GM13976 (cell line): ENCODE data around the gene OVCA2.

Source experiments
- DNase-seq: peaks from one replicate; pipeline ENCODE4 v3.0.0; 2012; ENCODE audit warnings: low spot score
- in situ Hi-C: fragments of 300-500 bp; cut with MboI; formaldehyde crosslinking; loops from one replicate; pipeline ENCODE4 v1.12.0; 2022; ENCODE audit warnings: low sequenced_read_pairs, mixed read lengths, inconsistent platforms; ENCODE audit not compliant: unreplicated experiment
- TF ChIP-seq, protein P1 (sequence below): IDR thresholded peaks from 2 replicates; pipeline ENCODE4 v1.5.1; 2012; ENCODE audit warnings: borderline replicate concordance, mild to moderate bottlenecking; ENCODE audit not compliant: insufficient read depth; ENCODE audit errors: extremely low read depth, missing control alignments, control extremely low read depth

Gene OVCA2

DNA sequence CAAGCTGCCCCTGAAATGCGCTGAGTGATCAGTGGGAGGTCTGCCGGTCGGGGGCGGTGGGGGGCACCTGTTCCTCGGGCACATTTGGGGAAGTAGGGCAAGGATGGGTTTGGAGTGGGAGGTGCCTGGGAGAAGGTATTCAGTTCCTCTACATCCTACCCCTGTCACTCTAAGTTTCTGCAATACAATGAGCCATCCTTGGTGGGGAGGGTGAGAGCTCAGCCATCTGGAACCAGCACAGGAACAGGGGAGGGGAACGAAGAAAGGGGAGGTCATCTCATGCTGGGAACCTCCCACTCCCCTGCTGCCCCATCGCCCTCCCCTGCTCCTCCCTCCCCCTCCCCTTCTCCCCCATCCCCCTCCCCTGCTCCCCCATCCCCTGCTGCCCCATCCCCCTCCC is 7.7 kb upstream of the OVCA2 start:
- TF ChIP-seq, protein P1, sequence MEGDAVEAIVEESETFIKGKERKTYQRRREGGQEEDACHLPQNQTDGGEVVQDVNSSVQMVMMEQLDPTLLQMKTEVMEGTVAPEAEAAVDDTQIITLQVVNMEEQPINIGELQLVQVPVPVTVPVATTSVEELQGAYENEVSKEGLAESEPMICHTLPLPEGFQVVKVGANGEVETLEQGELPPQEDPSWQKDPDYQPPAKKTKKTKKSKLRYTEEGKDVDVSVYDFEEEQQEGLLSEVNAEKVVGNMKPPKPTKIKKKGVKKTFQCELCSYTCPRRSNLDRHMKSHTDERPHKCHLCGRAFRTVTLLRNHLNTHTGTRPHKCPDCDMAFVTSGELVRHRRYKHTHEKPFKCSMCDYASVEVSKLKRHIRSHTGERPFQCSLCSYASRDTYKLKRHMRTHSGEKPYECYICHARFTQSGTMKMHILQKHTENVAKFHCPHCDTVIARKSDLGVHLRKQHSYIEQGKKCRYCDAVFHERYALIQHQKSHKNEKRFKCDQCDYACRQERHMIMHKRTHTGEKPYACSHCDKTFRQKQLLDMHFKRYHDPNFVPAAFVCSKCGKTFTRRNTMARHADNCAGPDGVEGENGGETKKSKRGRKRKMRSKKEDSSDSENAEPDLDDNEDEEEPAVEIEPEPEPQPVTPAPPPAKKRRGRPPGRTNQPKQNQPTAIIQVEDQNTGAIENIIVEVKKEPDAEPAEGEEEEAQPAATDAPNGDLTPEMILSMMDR = no peak
- in situ Hi-C loops = loop anchor here (10.0 to 25.0 kb wide), 2 partner anchors 129 to 322 kb away; partner anchors contain the start of genes TLCD2 and WDR81
- peak; percentile 64 for DNase-seq

DNA sequence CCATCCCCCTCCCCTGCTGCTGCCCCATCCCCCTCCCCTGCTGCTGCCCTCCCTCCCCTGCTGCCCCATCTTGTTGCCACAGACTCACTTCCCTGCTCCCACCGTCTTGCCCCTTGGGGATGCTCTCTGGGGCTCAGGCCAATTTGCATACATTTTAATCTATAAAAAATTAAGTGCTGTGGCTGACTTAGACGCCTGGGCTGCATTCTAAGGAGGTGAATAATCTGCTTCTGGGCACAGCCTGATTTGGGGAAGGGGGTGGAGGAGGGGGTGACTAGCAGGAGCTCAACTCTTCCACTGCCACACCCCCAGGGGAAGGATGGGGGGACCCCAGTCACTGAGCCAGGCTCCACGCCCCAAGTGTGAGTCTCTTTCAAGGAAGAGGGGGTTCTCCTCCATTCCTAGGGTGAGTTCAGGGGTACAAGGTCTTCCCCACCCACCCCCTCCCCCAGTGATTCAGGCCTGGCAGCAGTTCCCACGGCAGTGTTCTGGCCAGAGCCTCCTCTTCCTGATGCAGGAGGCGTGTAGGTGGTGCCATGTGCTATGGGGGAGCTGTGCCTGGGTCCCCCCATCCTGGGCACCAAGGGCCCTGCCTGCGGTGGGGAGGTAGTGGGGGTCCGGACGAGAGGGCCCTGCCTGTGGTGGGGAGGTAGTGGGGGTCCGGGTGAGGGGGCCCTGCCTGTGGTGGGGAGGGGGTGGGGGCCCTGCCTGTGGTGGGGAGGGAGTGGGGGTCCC is 6.8 kb upstream of the OVCA2 start:
- TF ChIP-seq, protein P1 = no peak
- in situ Hi-C loops = loop anchor here (10.0 to 25.0 kb wide), 2 partner anchors 130 to 323 kb away; partner anchors contain the start of genes TLCD2 and WDR81
- DNase-seq = no peak

DNA sequence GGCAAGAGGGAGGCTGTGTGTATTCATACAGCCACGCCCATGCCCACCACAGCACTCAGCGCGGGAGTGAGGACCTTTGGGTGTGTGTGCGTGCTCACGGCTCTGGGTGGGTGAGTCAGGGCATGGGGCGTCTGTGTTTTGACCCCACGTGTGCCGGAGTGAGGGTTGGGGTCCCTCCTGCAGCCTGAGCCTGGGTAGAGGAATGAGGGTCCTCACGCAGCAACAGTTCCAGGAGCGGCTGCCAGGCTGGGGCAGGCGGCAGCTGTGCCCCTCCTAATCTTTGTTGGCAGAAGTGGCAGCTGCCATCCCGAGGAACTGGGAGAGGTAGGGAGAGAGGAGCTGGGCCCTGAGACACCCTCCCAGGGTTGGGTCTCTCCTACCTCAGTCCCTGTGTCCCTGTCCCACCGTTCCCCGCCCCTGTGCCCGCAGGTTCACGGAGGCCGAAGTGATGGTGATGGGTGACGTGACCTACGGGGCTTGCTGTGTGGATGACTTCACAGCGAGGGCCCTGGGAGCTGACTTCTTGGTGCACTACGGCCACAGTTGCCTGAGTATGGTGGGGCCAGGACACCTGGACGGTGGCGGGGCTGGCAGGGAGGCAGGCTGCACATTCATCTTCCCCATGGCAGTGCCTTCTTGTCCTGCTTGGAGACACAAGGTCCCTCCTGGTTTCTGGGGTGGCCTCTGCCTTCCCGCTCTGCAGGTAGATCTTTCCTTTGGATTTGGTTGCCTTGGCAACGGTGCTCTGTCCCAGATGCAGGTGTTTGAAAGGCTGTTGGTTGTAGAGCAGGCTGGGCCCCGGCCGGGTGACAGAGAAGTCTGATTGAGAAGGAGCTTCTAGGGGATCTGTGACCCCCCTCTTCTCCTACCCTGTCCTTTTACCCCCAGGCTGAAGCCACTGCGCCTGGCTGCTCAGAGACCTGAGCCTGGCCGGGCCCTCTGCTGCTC is 6.0 kb upstream of the OVCA2 start:
- TF ChIP-seq, protein P1 = no peak
- no peak for DNase-seq
- in situ Hi-C loops = loop anchor here (10.0 to 25.0 kb wide), 2 partner anchors 131 to 324 kb away; partner anchors contain the start of genes TLCD2 and WDR81

DNA sequence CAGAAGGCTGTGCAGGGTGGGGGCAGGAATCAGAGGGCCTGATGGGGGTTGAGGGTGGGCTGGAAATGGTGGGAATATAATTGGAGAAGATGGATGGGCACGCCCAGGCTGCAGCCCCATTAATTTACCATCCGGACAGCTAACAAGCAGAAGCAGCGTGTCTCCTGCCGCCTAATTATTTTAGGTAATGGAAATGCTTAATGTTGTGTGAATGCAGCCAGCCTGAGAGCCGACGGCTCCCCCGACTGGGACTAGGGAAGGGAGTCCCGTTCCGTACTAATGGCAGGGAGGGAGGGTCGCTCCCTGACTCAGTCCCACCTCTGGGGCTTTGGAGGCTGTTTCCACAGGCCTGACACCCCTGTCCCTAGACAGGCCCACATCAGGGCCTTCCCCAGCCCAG is 4.7 kb upstream of the OVCA2 start:
- DNase-seq = no peak
- TF ChIP-seq, protein P1 = no peak
- in situ Hi-C loops = loop anchor here (10.0 to 25.0 kb wide), 2 partner anchors 132 to 325 kb away; partner anchors contain the start of genes TLCD2 and WDR81

DNA sequence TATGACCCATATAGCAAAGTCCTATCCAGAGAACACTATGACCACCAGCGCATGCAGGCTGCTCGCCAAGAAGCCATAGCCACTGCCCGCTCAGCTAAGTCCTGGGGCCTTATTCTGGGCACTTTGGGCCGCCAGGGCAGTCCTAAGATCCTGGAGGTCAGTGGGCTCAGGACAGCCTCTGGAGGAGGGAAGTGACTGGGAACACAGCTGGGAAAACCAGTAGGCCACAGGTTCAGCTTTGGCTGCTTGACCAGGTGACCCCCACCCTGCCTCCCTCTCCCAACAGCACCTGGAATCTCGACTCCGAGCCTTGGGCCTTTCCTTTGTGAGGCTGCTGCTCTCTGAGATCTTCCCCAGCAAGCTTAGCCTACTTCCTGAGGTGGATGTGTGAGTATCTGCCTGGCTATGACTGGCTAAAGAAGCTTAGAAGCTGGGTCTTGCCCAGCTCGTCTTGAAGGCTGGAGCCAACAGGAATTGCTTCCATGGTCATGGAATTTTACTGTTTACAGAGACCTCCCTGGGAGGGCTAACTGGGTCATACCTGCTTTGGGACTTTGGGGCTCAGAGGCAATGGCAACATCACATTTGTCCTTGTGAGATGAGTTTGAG is 1.5 kb upstream of the OVCA2 start:
- no peak for DNase-seq
- TF ChIP-seq, protein P1 = no peak
- in situ Hi-C loops = loop anchor here (25.0 kb wide), 1 partner anchor 328 kb away; the partner anchor contains the start of genes TLCD2 and WDR81
